Activated CD4-positive, alpha-beta T cell treated with anti-CD3 and anti-CD28 coated beads, Interleukin-2, amount 10 ng/mL, durations not matched to agents 7 days and 5 days (primary cell): Measurements from ENCODE around the gene AGAP3. TPM values are rescaled to one million over a fixed set of nuclear protein-coding genes. Genes with fewer than 3 reads are reported as not detected.

Source experiments
- CTCF ChIA-PET: fragments of 350-600 bp; sonication (Branson Sonifier 250); formaldehyde crosslinking; loops from one replicate; lab custom pipeline; 2021; ENCODE audit warnings: antibody characterized with exemption; lab: Charles Lee
- POLR2A ChIA-PET: fragments of 350-600 bp; sonication (Branson Sonifier 250); formaldehyde crosslinking; loops from one replicate; lab custom pipeline; 2021; ENCODE audit warnings: antibody characterized with exemption; lab: Charles Lee
- DNase-seq: peaks from one replicate; pipeline ENCODE4 v3.0.0-alpha.2; 2020
- H3K27ac Mint-ChIP-seq: one replicate; pipeline ENCODE4 v1.8.0; 2021; ENCODE audit warnings: mild to moderate bottlenecking, moderate library complexity, mixed read lengths
- H3K27me3 Mint-ChIP-seq: one replicate; pipeline ENCODE4 v1.8.0; 2021; ENCODE audit warnings: mixed read lengths
- H3K36me3 Mint-ChIP-seq: one replicate; pipeline ENCODE4 v1.8.0; 2021; ENCODE audit warnings: low read depth, mixed read lengths
- H3K4me1 Mint-ChIP-seq: one replicate; pipeline ENCODE4 v1.8.0; 2021; ENCODE audit warnings: mixed read lengths
- H3K4me3 Mint-ChIP-seq: one replicate; pipeline ENCODE4 v1.8.0; 2021; ENCODE audit warnings: mild to moderate bottlenecking, moderate library complexity, mixed read lengths
- H3K9me3 Mint-ChIP-seq: one replicate; pipeline ENCODE4 v1.8.0; 2021; ENCODE audit warnings: mixed read lengths
- total RNA-seq, 2 experiments: library from RNA; stranded (reverse); gene quantifications; one replicate each; pipeline ENCODE4 v1.2.3, GENCODE V29; 2021

AGAP3 gene
- total RNA-seq, 2 experiments from 2014 or later = 18.1 to 19.7 TPM

GRCh38 chr7:151146761-151147160, 60.5 kb downstream of the AGAP3 start:
- Mint-ChIP-seq H3K27me3 (peaks cover 15% of the 10 kb centered on the region), H3K4me1 (no peaks in the 10 kb centered on the region), H3K4me3 (no peak overlapping the region), H3K9me3 (no peaks in the 10 kb centered on the region), H3K27ac (no peak overlapping the region), H3K36me3 (no peaks in the 10 kb centered on the region)
- DNase-seq = no peak
- ChIA-PET CTCF (interaction anchor here (0.7 kb wide), 1 partner anchor 21 kb away, joined by 3 read pairs; no protein-coding TSS in a partner anchor), POLR2A (no interaction called here)

- Mint-ChIP-seq H3K27me3 (peaks cover 15% of the 10 kb centered on the region), H3K36me3 (no peaks in the 10 kb centered on the region), H3K4me1 (no peaks in the 10 kb centered on the region), H3K4me3 (no peak overlapping the region), H3K9me3 (no peaks in the 10 kb centered on the region), H3K27ac (no peak overlapping the region)
- CTCF ChIA-PET = no interaction called here
- no peak for DNase-seq
- POLR2A ChIA-PET = no interaction called here
Observed at GRCh38 chr7:151148319-151149259, 62.3 kb downstream of the AGAP3 start.

GRCh38 chr7:151150388-151150787, 64.1 kb downstream of the AGAP3 start:
- POLR2A ChIA-PET = no interaction called here
- CTCF ChIA-PET = interaction anchor here (1.5 kb wide), 1 partner anchor 26 kb away, joined by 5 read pairs; no protein-coding TSS in a partner anchor
- no peak for DNase-seq
- Mint-ChIP-seq H3K27ac (no peak overlapping the region), H3K27me3 (peaks cover 25% of the 10 kb centered on the region), H3K4me1 (no peaks in the 10 kb centered on the region), H3K4me3 (no peak overlapping the region), H3K36me3 (no peaks in the 10 kb centered on the region), H3K9me3 (no peaks in the 10 kb centered on the region)

GRCh38 chr7:151152643-151153513, 66.6 kb downstream of the AGAP3 start:
- H3K9me3 Mint-ChIP-seq = no peaks in the 10 kb centered on the region
- ChIA-PET CTCF (interaction anchor here (0.6 to 0.7 kb wide), 2 partner anchors 55 to 415 kb away, joined by 3 to 4 read pairs; no protein-coding TSS in a partner anchor), POLR2A (no interaction called here)
- H3K27me3 Mint-ChIP-seq = peaks cover 38% of the 10 kb centered on the region
- no peaks in the 10 kb centered on the region for H3K36me3 Mint-ChIP-seq
- H3K4me3 Mint-ChIP-seq = no peak overlapping the region
- no peaks in the 10 kb centered on the region for H3K4me1 Mint-ChIP-seq
- no peak overlapping the region for H3K27ac Mint-ChIP-seq
- no peak for DNase-seq

GRCh38 chr7:151157645-151158329, 71.5 kb downstream of the AGAP3 start:
- H3K27me3 Mint-ChIP-seq = peaks cover 35% of the 10 kb centered on the region
- no peak overlapping the region for H3K27ac Mint-ChIP-seq
- H3K9me3 Mint-ChIP-seq = no peaks in the 10 kb centered on the region
- ChIA-PET CTCF (interaction anchor here (0.6 to 0.9 kb wide), 2 partner anchors 9 to 50 kb away, joined by 3 to 6 read pairs; no protein-coding TSS in a partner anchor), POLR2A (no interaction called here)
- DNase-seq = no peak
- H3K36me3 Mint-ChIP-seq = no peaks in the 10 kb centered on the region
- H3K4me3 Mint-ChIP-seq = no peak overlapping the region
- H3K4me1 Mint-ChIP-seq = no peaks in the 10 kb centered on the region

GRCh38 chr7:151161757-151162156, 75.5 kb downstream of the AGAP3 start:
- no peak overlapping the region for H3K4me3 Mint-ChIP-seq
- H3K4me1 Mint-ChIP-seq = peaks cover 1% of the 10 kb centered on the region
- ChIA-PET CTCF (interaction anchor here (0.6 kb wide), 1 partner anchor 201 kb away, joined by 3 read pairs; no protein-coding TSS in a partner anchor), POLR2A (no interaction called here)
- peaks cover 15% of the 10 kb centered on the region for H3K27me3 Mint-ChIP-seq
- no peak for DNase-seq
- no peaks in the 10 kb centered on the region for H3K9me3 Mint-ChIP-seq
- no peak overlapping the region for H3K27ac Mint-ChIP-seq
- no peaks in the 10 kb centered on the region for H3K36me3 Mint-ChIP-seq

GRCh38 chr7:151166629-151167196, 80.4 kb downstream of the AGAP3 start:
- H3K4me1 Mint-ChIP-seq = peaks cover 6% of the 10 kb centered on the region
- H3K4me3 Mint-ChIP-seq = no peak overlapping the region
- POLR2A ChIA-PET = no interaction called here
- peaks cover 34% of the 10 kb centered on the region for H3K27me3 Mint-ChIP-seq
- no peak for DNase-seq
- CTCF ChIA-PET = interaction anchor here (0.6 to 1.8 kb wide), 3 partner anchors 9 to 138 kb away, joined by 3 to 6 read pairs (median 4); no protein-coding TSS in a partner anchor
- H3K27ac Mint-ChIP-seq = no peak overlapping the region
- H3K36me3 Mint-ChIP-seq = no peaks in the 10 kb centered on the region
- no peaks in the 10 kb centered on the region for H3K9me3 Mint-ChIP-seq

GRCh38 chr7:151167197-151167961, 81.1 kb downstream of the AGAP3 start, which contains the start of gene GBX1:
GBX1 (minus strand) TSS chr7:151167694; CDS start chr7:151167548, 146 bp downstream.
- CTCF ChIA-PET = interaction anchor here (0.7 to 1.8 kb wide), 9 partner anchors 8 to 183 kb away, joined by 3 to 6 read pairs (median 3); partner anchors contain the start of gene ABCF2
- no peak for DNase-seq

GRCh38 chr7:151168003-151168786, 81.9 kb downstream of the AGAP3 start:
- Mint-ChIP-seq H3K36me3 (no peaks in the 10 kb centered on the region), H3K27me3 (peaks cover 45% of the 10 kb centered on the region), H3K4me1 (peaks cover 6% of the 10 kb centered on the region), H3K4me3 (peak overlapping the region; percentile 55), H3K27ac (no peak overlapping the region), H3K9me3 (no peaks in the 10 kb centered on the region)
- peak; percentile 48 for DNase-seq
- CTCF ChIA-PET = interaction anchor here (0.7 to 1.8 kb wide), 9 partner anchors 8 to 184 kb away, joined by 3 to 6 read pairs (median 3); partner anchors contain the start of gene ABCF2
- POLR2A ChIA-PET = no interaction called here

More at GRCh38 chr7:151167197-151167961, 81.1 kb downstream of the AGAP3 start, which contains the start of gene GBX1:
- Mint-ChIP-seq H3K27me3 (peaks cover 38% of the 10 kb centered on the region), H3K36me3 (no peaks in the 10 kb centered on the region), H3K4me3 (peak within 1 kb of the TSS; percentile 55), H3K4me1 (peaks cover 6% of the 10 kb centered on the region), H3K9me3 (no peaks in the 10 kb centered on the region), H3K27ac (no peak within 1 kb of the TSS)
- POLR2A ChIA-PET = no interaction called here

GRCh38 chr7:151168787-151169162, 82.5 kb downstream of the AGAP3 start:
- H3K27me3 Mint-ChIP-seq = peaks cover 48% of the 10 kb centered on the region

More at GRCh38 chr7:151168787-151169162, 82.5 kb downstream of the AGAP3 start:
- Mint-ChIP-seq H3K36me3 (no peaks in the 10 kb centered on the region), H3K27ac (no peak overlapping the region), H3K4me3 (peak overlapping the region; percentile 55), H3K9me3 (no peaks in the 10 kb centered on the region), H3K4me1 (peaks cover 6% of the 10 kb centered on the region)
- CTCF ChIA-PET = interaction anchor here (1.0 to 1.8 kb wide), 4 partner anchors 9 to 75 kb away, joined by 3 to 6 read pairs (median 5); no protein-coding TSS in a partner anchor
- DNase-seq = no peak
- POLR2A ChIA-PET = no interaction called here
